Measurements from ENCODE around the gene PTPRN2. TPM values are rescaled to one million over a fixed set of nuclear protein-coding genes. Genes with fewer than 3 reads are reported as not detected.

Gene PTPRN2
- total and polyA plus RNA-seq, 2 donors (not counting 3 experiments of a cell fraction or from before 2014, with no cell fraction given) = 0.62 to 0.88 TPM

- Histone ChIP-seq H3K9ac (replicated peaks; ENCODE audit: extremely low read depth, insufficient read depth, low read length) (no peak overlapping the region), H3K27me3 (ENCODE audit: control insufficient read depth in 2 of 2, insufficient read depth in 2 of 2, low read length in 2 of 2) (no peaks in the 10 kb centered on the region), H2AFZ (ENCODE audit: low read depth, low read length) (no peak overlapping the region), H3K27ac (ENCODE audit: insufficient read depth, low read depth, low read length) (no peak overlapping the region), H3K9me1 (replicated peaks; ENCODE audit: control insufficient read depth, extremely low read depth, insufficient read depth, low read length) (no peaks in the 10 kb centered on the region), H3K79me2 (ENCODE audit: control insufficient read depth, insufficient read depth, low read length) (no peaks in the 10 kb centered on the region), H3K9me3 (replicated peaks; ENCODE audit: control insufficient read depth, insufficient read depth, low read length) (peaks cover 16% of the 10 kb centered on the region), H3K4me2 (ENCODE audit: insufficient read depth, low read length) (no peak overlapping the region), H3K4me3 (replicated peaks in 1 of 3; ENCODE audit: insufficient read depth in 1 of 3, low read depth in 1 of 3, low read length in 3 of 3) (no peak overlapping the region), H3K4me1 (ENCODE audit: control insufficient read depth, extremely low read depth, insufficient read depth, low read length) (no peaks in the 10 kb centered on the region), H4K20me1 (replicated peaks; ENCODE audit: control insufficient read depth, extremely low read depth, insufficient read depth, low read length) (no peaks in the 10 kb centered on the region), H3K36me3 (ENCODE audit: control insufficient read depth in 2 of 2, extremely low read depth in 1 of 2, insufficient read depth in 2 of 2, low read length in 2 of 2) (no peaks in the 10 kb centered on the region)
- intact Hi-C loops (cut with micrococcal nuclease) (no loop called here), dilution Hi-C loops (cut with MboI; ENCODE audit: extremely low pct_ligation_motif_present, low sequenced_read_pairs) (no loop called here)
- TF ChIP-seq POLR2A (IDR thresholded peaks at IDR 0.05; ENCODE audit: low read depth, low read length) = no peak
- TF ChIP-seq FOS (IDR thresholded peaks at IDR 0.05; ENCODE audit: borderline replicate concordance, insufficient read depth, low read length) = no peak
- TF ChIP-seq, protein P1, sequence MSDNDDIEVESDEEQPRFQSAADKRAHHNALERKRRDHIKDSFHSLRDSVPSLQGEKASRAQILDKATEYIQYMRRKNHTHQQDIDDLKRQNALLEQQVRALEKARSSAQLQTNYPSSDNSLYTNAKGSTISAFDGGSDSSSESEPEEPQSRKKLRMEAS (IDR thresholded peaks at IDR 0.05; ENCODE audit: insufficient read depth, insufficient read length) = no peak
- no peak for TF ChIP-seq JUN (IDR thresholded peaks at IDR 0.05; ENCODE audit: borderline replicate concordance, insufficient read depth, insufficient read length, low read depth)
- TF ChIP-seq, protein P2, sequence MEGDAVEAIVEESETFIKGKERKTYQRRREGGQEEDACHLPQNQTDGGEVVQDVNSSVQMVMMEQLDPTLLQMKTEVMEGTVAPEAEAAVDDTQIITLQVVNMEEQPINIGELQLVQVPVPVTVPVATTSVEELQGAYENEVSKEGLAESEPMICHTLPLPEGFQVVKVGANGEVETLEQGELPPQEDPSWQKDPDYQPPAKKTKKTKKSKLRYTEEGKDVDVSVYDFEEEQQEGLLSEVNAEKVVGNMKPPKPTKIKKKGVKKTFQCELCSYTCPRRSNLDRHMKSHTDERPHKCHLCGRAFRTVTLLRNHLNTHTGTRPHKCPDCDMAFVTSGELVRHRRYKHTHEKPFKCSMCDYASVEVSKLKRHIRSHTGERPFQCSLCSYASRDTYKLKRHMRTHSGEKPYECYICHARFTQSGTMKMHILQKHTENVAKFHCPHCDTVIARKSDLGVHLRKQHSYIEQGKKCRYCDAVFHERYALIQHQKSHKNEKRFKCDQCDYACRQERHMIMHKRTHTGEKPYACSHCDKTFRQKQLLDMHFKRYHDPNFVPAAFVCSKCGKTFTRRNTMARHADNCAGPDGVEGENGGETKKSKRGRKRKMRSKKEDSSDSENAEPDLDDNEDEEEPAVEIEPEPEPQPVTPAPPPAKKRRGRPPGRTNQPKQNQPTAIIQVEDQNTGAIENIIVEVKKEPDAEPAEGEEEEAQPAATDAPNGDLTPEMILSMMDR (IDR thresholded peaks at IDR 0.05; ENCODE audit: extremely low read depth in 1 of 2, insufficient read depth in 1 of 2, low read depth in 1 of 2, low read length in 2 of 2) = no peak
- no peak for TF ChIP-seq POLR2AphosphoS5 (IDR thresholded peaks at IDR 0.05; ENCODE audit: insufficient read depth, low read depth, low read length)
- TF ChIP-seq MYC (IDR thresholded peaks at IDR 0.05; ENCODE audit: low read depth, low read length) = no peak
- no peak for TF ChIP-seq GATA2 (IDR thresholded peaks at IDR 0.05; ENCODE audit: insufficient read depth, insufficient read length, low read depth, low read length)
- no peak for TF ChIP-seq EZH2 (IDR thresholded peaks at IDR 0.05; ENCODE audit: borderline replicate concordance, low read depth, low read length, severe bottlenecking)
- FAIRE-seq = no peak
- no TSS peak for BruUV-seq (replicated peaks)
- DNase-seq (ENCODE audit: low read depth, low spot score) = no peak
- POLR2A ChIA-PET = no interaction called here
- CTCF ChIA-PET = no interaction called here
These were observed 822.6 kb downstream of the PTPRN2 start for GRCh38 chr7:157764946-157765537.

Measured in endothelial cell of umbilical vein (primary cell).